Caco-2 (cell line): ENCODE results near the gene KRTAP4-3. TPM values are rescaled to one million over a fixed set of nuclear protein-coding genes. Genes with fewer than 3 reads are reported as not detected.

Experiments used
- Bru-seq: library from RNA; stranded (reverse); fragments of 400-500 nt; gene quantifications from one replicate; lab custom pipeline; 2021; lab: Mats Ljungman, UMichigan
- BruChase-seq, 2 experiments: library from RNA; stranded (reverse); fragments of 400-500 nt; gene quantifications; one replicate each; lab custom pipeline; 2021; lab: Mats Ljungman, UMichigan
- BruUV-seq: library from RNA; stranded (reverse); fragments of 400-500 nt; replicated peaks from 2 replicates; lab custom pipeline; 2021; lab: Mats Ljungman, UMichigan
- CTCF ChIA-PET: fragments of 300-600 bp; sonication (Branson Sonifier 250); formaldehyde crosslinking; loops from one replicate; lab custom pipeline; 2022; ENCODE audit warnings: antibody characterized with exemption; lab: Charles Lee
- POLR2A ChIA-PET: fragments of 300-600 bp; sonication (Branson Sonifier 250); formaldehyde crosslinking; loops from one replicate; lab custom pipeline; 2022; ENCODE audit warnings: antibody characterized with exemption; lab: Charles Lee
- DNase-seq, 2 experiments: peaks; one replicate each; pipeline versions ENCODE4 v3.0.0 to v3.0.0-alpha.2; 2020 to 2022
- H3K27me3 ChIP-seq: replicated peaks from 2 replicates; pipeline ENCODE4 v1.6.0; 2011; ENCODE audit warnings: low read length; ENCODE audit not compliant: control insufficient read depth, insufficient read depth
- H3K36me3 ChIP-seq: 2 replicates; pipeline ENCODE4 v1.5.1; 2011; ENCODE audit warnings: low read length; ENCODE audit not compliant: control insufficient read depth, insufficient read depth
- H3K4me1 ChIP-seq: fragments of 250-450 bp; sonication (Bioruptor Pico); 2 replicates; pipeline ENCODE4 v1.5.1; 2020; ENCODE audit warnings: mild to moderate bottlenecking
- H3K4me3 ChIP-seq: 2 replicates; pipeline ENCODE4 v1.5.1; 2011; ENCODE audit warnings: low read depth, mild to moderate bottlenecking, control low read depth, low read length
- H3K9me3 ChIP-seq: fragments of 250-450 bp; sonication (Bioruptor Pico); 2 replicates; pipeline ENCODE4 v1.5.1; 2020; ENCODE audit warnings: mild to moderate bottlenecking, moderate library complexity
- H3K27ac Mint-ChIP-seq: one replicate; pipeline ENCODE4 v1.8.0; 2022; ENCODE audit warnings: mixed read lengths; ENCODE audit not compliant: unreplicated experiment
- H3K27me3 Mint-ChIP-seq: one replicate; pipeline ENCODE4 v1.8.0; 2022; ENCODE audit warnings: mixed read lengths; ENCODE audit not compliant: insufficient read depth, unreplicated experiment
- H3K36me3 Mint-ChIP-seq: one replicate; pipeline ENCODE4 v1.8.0; 2022; ENCODE audit warnings: mild to moderate bottlenecking, mixed read lengths; ENCODE audit not compliant: insufficient read depth, unreplicated experiment
- H3K4me1 Mint-ChIP-seq: one replicate; pipeline ENCODE4 v1.8.0; 2022; ENCODE audit warnings: low read depth, mixed read lengths; ENCODE audit not compliant: unreplicated experiment
- H3K4me3 Mint-ChIP-seq: one replicate; pipeline ENCODE4 v1.8.0; 2022; ENCODE audit warnings: mild to moderate bottlenecking, moderate library complexity, mixed read lengths; ENCODE audit not compliant: unreplicated experiment
- H3K9me3 Mint-ChIP-seq: one replicate; pipeline ENCODE4 v1.8.0; 2022; ENCODE audit warnings: mixed read lengths; ENCODE audit not compliant: unreplicated experiment
- CTCF ChIP-seq, 2 experiments: fragments of 200-600 bp in 1 of 2; IDR thresholded peaks; 1 replicate in 1 of 2; 2 replicates in 1 of 2; pipeline versions ENCODE4 v1.5.1 to v1.8.0; 2011 to 2022; ENCODE audit warnings: antibody characterized with exemption in 1 of 2, control low read depth in 1 of 2, inconsistent platforms in 1 of 2, low read depth in 1 of 2, low read length in 1 of 2, mild to moderate bottlenecking in 1 of 2, moderate library complexity in 1 of 2; ENCODE audit not compliant: insufficient read depth in 1 of 2, severe bottlenecking in 1 of 2, unreplicated experiment in 1 of 2
- intact Hi-C: fragments of 100-400 bp; cut with micrococcal nuclease; formaldehyde crosslinking; loops from one replicate; pipeline ENCODE4 v1.10.0; 2022; ENCODE audit not compliant: unreplicated experiment
- long read RNA-seq: library from polyadenylated mRNA; stranded (forward); transcript quantifications from one replicate; pipeline ENCODE4 v2.0.0, GENCODE V29; 2022
- total RNA-seq: library from RNA; stranded (reverse); gene quantifications from 2 replicates; pipeline ENCODE4 v1.2.3, GENCODE V29; 2022

The KRTAP4-3 gene
- total RNA-seq (not detected in 2 replicates), Bru-seq, nascent RNA (not detected), BruChase-seq, experiment 1, labeled RNA remaining after a 2-hour chase (not detected), BruChase-seq, experiment 2, labeled RNA remaining after a 6-hour chase (not detected)
- long read RNA-seq = 0 reads

DNA sequence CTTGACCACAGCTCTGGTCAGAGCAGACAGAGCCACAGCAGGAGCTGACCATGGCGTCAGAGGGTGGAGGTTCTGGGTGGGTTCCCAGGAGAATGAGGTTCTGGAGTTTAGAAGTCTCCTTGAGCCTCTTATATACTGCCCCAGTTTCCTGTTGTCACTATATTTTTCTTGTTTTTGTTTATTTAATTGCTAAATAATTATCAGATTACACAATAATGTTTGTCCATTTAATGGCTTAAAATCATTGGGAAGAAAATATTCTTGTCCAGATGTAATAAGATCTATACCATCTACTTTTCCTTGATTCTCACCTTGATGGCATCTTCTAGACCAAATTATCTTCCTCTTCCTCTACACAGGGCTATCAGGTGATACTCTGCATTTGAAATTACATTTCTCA, at the start of gene KRTAP4-3:
Gene KRTAP4-3, minus strand, starts transcription at position 101 of the 400 bp plus-strand sequence. Its CDS starts 49 bp downstream, at position 52.
- Mint-ChIP-seq H3K27ac (no peak within 1 kb of the TSS), H3K27me3 (no peaks in the 10 kb centered on the region), H3K4me3 (no peak within 1 kb of the TSS), H3K4me1 (no peaks in the 10 kb centered on the region), H3K9me3 (no peaks in the 10 kb centered on the region), H3K36me3 (no peaks in the 10 kb centered on the region)
- no peak for DNase-seq
- intact Hi-C loops = no loop called here
- BruUV-seq = no TSS peak
- TF ChIP-seq CTCF (IDR thresholded peaks at IDR 0.05; ENCODE audit: insufficient read depth in 1 of 2, low read depth in 1 of 2, low read length in 1 of 2, severe bottlenecking in 1 of 2, unreplicated experiment in 1 of 2) = no peak
- Histone ChIP-seq H3K4me3 (no peak within 1 kb of the TSS), H3K4me1 (no peaks in the 10 kb centered on the region), H3K27me3 (no peaks in the 10 kb centered on the region), H3K9me3 (no peaks in the 10 kb centered on the region), H3K36me3 (no peaks in the 10 kb centered on the region)
- POLR2A ChIA-PET = no interaction called here
- CTCF ChIA-PET = no interaction called here

- intact Hi-C loops = no loop called here
- Histone ChIP-seq H3K36me3 (no peaks in the 10 kb centered on the region), H3K4me1 (no peaks in the 10 kb centered on the region), H3K27me3 (no peaks in the 10 kb centered on the region), H3K9me3 (0 out of 2 replicates have a peak, but pooled peaks cover 4% of the 10 kb centered on the region), H3K4me3 (no peak overlapping the region)
- TF ChIP-seq CTCF (IDR thresholded peaks at IDR 0.05; ENCODE audit: insufficient read depth in 1 of 2, low read depth in 1 of 2, low read length in 1 of 2, severe bottlenecking in 1 of 2, unreplicated experiment in 1 of 2) = no peak
- Mint-ChIP-seq H3K4me1 (no peaks in the 10 kb centered on the region), H3K27me3 (no peaks in the 10 kb centered on the region), H3K27ac (no peak overlapping the region), H3K4me3 (no peak overlapping the region), H3K36me3 (no peaks in the 10 kb centered on the region), H3K9me3 (no peaks in the 10 kb centered on the region)
- POLR2A ChIA-PET = no interaction called here
- BruUV-seq = no TSS peak
- CTCF ChIA-PET = interaction anchor here (1.0 kb wide), 1 partner anchor 356 kb away, joined by 3 read pairs; no protein-coding TSS in a partner anchor
- DNase-seq = no peak
Measured at GRCh38 chr17:41215681-41216080, 47.7 kb upstream of the KRTAP4-3 start.

GRCh38 chr17:41212524-41213169, 44.6 kb upstream of the KRTAP4-3 start:
- Histone ChIP-seq H3K36me3 (no peaks in the 10 kb centered on the region), H3K4me1 (no peaks in the 10 kb centered on the region), H3K27me3 (no peaks in the 10 kb centered on the region), H3K4me3 (no peak overlapping the region), H3K9me3 (peaks cover 4% of the 10 kb centered on the region; the same call in 1 of the 2 replicates)
- H3K36me3 Mint-ChIP-seq = no peaks in the 10 kb centered on the region
- H3K4me3 Mint-ChIP-seq = no peak overlapping the region
- no peak for TF ChIP-seq CTCF (IDR thresholded peaks at IDR 0.05; ENCODE audit: insufficient read depth in 1 of 2, low read depth in 1 of 2, low read length in 1 of 2, severe bottlenecking in 1 of 2, unreplicated experiment in 1 of 2)
- intact Hi-C loops = no loop called here
- H3K9me3 Mint-ChIP-seq = no peaks in the 10 kb centered on the region
- POLR2A ChIA-PET = no interaction called here
- CTCF ChIA-PET = no interaction called here
- no TSS peak for BruUV-seq
- no peaks in the 10 kb centered on the region for H3K27me3 Mint-ChIP-seq
- no peaks in the 10 kb centered on the region for H3K4me1 Mint-ChIP-seq
- no peak for DNase-seq
- no peak overlapping the region for H3K27ac Mint-ChIP-seq
